Liver (tissue), 9 donors: ENCODE measurements around the gene EPB41L1. TPM values are rescaled to one million over a fixed set of nuclear protein-coding genes. Genes with fewer than 3 reads are reported as not detected.

Experiments
- DNase-seq: peaks from one replicate; pipeline ENCODE4 v3.0.0-alpha.2; 2017; ENCODE audit warnings: low spot score
- H3K27ac ChIP-seq, 2 donors: one replicate each; pipeline ENCODE4 v1.7.0; 2013; ENCODE audit warnings: inconsistent platforms in 2 of 2, low read length in 2 of 2, control low read depth in 1 of 2, low read depth in 1 of 2, mild to moderate bottlenecking in 1 of 2
- H3K27me3 ChIP-seq, 4 donors: one replicate each; pipeline versions ENCODE4 v1.6.1 to v1.7.0; 2013; ENCODE audit warnings: low read length in 3 of 4, inconsistent platforms in 1 of 4, mild to moderate bottlenecking in 1 of 4, moderate library complexity in 1 of 4; ENCODE audit not compliant: control insufficient read depth in 4 of 4, insufficient read depth in 4 of 4
- H3K36me3 ChIP-seq, 4 donors: one replicate each; pipeline versions ENCODE4 v1.6.1 to v1.7.0; 2013; ENCODE audit warnings: low read length in 3 of 4, mild to moderate bottlenecking in 3 of 4, low read depth in 1 of 4, moderate library complexity in 1 of 4; ENCODE audit not compliant: control insufficient read depth in 4 of 4, insufficient read depth in 3 of 4
- H3K4me1 ChIP-seq, 4 donors: one replicate each; pipeline versions ENCODE4 v1.6.1 to v1.7.0; 2013; ENCODE audit warnings: low read length in 3 of 4, mild to moderate bottlenecking in 3 of 4, moderate library complexity in 1 of 4; ENCODE audit not compliant: control insufficient read depth in 4 of 4, insufficient read depth in 4 of 4
- H3K4me3 ChIP-seq, 3 donors: one replicate each; pipeline versions ENCODE4 v1.6.1 to v1.7.0; 2013; ENCODE audit warnings: low read length in 3 of 3, control low read depth in 1 of 3, low read depth in 1 of 3, mild to moderate bottlenecking in 1 of 3
- H3K9ac ChIP-seq, 2 donors: one replicate each; pipeline ENCODE4 v1.7.0; 2013; ENCODE audit warnings: low read length in 2 of 2, mild to moderate bottlenecking in 2 of 2, moderate library complexity in 2 of 2, control low read depth in 1 of 2, low read depth in 1 of 2
- H3K9me3 ChIP-seq, 4 donors: one replicate each; pipeline versions ENCODE4 v1.6.1 to v1.7.0; 2013; ENCODE audit warnings: low read length in 3 of 4; ENCODE audit not compliant: control insufficient read depth in 4 of 4
- EGR1 ChIP-seq, 2 donors: IDR thresholded peaks; 2 replicates each; pipeline ENCODE4 v1.6.1; 2016 to 2018; ENCODE audit warnings: antibody characterized with exemption in 2 of 2, low read depth in 2 of 2
- FOXA1 ChIP-seq: IDR thresholded peaks from 2 replicates; pipeline ENCODE4 v1.6.1; 2016; ENCODE audit warnings: antibody characterized with exemption
- FOXA2 ChIP-seq: IDR thresholded peaks from 2 replicates; pipeline ENCODE4 v1.6.1; 2016; ENCODE audit warnings: antibody characterized with exemption
- GABPA ChIP-seq, 2 donors: IDR thresholded peaks in 1 of 2; conservative IDR thresholded peaks in 1 of 2; 2 replicates each; pipeline ENCODE4 v1.6.1; 2016; ENCODE audit warnings: antibody characterized with exemption in 2 of 2, mild to moderate bottlenecking in 1 of 2, moderate library complexity in 1 of 2
- JUND ChIP-seq, 2 donors: IDR thresholded peaks; 2 replicates each; pipeline ENCODE4 v1.6.1; 2016; ENCODE audit warnings: antibody characterized with exemption in 2 of 2
- RAD21 ChIP-seq, 2 donors: IDR thresholded peaks; 2 replicates each; pipeline ENCODE4 v1.6.1; 2016; ENCODE audit warnings: antibody characterized with exemption in 2 of 2, mild to moderate bottlenecking in 2 of 2
- RXRA ChIP-seq, 2 donors: IDR thresholded peaks; 2 replicates each; pipeline ENCODE4 v1.6.1; 2017 to 2018; ENCODE audit warnings: antibody characterized with exemption in 2 of 2, mild to moderate bottlenecking in 1 of 2
- SP1 ChIP-seq: IDR thresholded peaks from 2 replicates; pipeline ENCODE4 v1.6.1; 2018; ENCODE audit warnings: antibody characterized with exemption, mild to moderate bottlenecking
- TAF1 ChIP-seq: conservative IDR thresholded peaks from 2 replicates; pipeline ENCODE4 v1.6.1; 2016; ENCODE audit warnings: antibody characterized with exemption, mild to moderate bottlenecking
- YY1 ChIP-seq: IDR thresholded peaks from 2 replicates; pipeline ENCODE4 v1.6.1; 2016; ENCODE audit warnings: antibody characterized with exemption, mild to moderate bottlenecking
- WGBS: extraction: QIAGEN DNeasy Blood & Tissue Kit; methylation state at CpG from one replicate; pipeline ENCODE4 v1.1.7; 2013; 5-methylcytosine and 5-hydroxymethylcytosine counted together
- polyA plus RNA-seq, 2 donors: library from polyadenylated mRNA; stranded (reverse) in 1 of 2; unstranded in 1 of 2; fragments of 200-250 nt in 1 of 2; fragments of >200 nt in 1 of 2; fragmentation: Nextera tagmentation in 1 of 2; extraction: Ambion mirVana in 1 of 2; gene quantifications; one replicate each; pipeline versions ENCODE4 v1.2.1 to v1.2.3, GENCODE V29; 2013 to 2015
- total RNA-seq, 2 donors: library from RNA; depleted of rRNA; stranded (reverse); fragments of >200 nt; gene quantifications; one replicate each; pipeline ENCODE4 v1.2.3, GENCODE V29; 2014
- TF ChIP-seq, protein P1 (sequence below): IDR thresholded peaks from 2 replicates; pipeline ENCODE4 v1.6.1; 2016; ENCODE audit warnings: antibody characterized with exemption
- TF ChIP-seq, protein P2 (sequence below): IDR thresholded peaks from 2 replicates; pipeline ENCODE4 v1.6.1; 2016; ENCODE audit warnings: antibody characterized with exemption, mild to moderate bottlenecking
- TF ChIP-seq, protein P3 (sequence below): IDR thresholded peaks from 2 replicates; pipeline ENCODE4 v1.6.1; 2016; ENCODE audit warnings: antibody characterized with exemption
- TF ChIP-seq, protein P4 (sequence below): IDR thresholded peaks from 2 replicates; pipeline ENCODE4 v1.6.1; 2016; ENCODE audit warnings: antibody characterized with exemption
- TF ChIP-seq, protein P5 (sequence below): fragments of 150-350 bp; IDR thresholded peaks from 2 replicates; pipeline ENCODE4 v1.5.1; 2017; ENCODE audit warnings: improper control_type of control experiment, low read depth, low read length; ENCODE audit not compliant: missing input control
- donor health status: healthy.
- donor health status: healthy.
- donor health status: healthy.
- donor health status: healthy.
- donor health status: healthy.

Gene EPB41L1
- total and polyA plus RNA-seq, 4 donors = 2.4 to 11.9 (median 4.3) TPM

DNA sequence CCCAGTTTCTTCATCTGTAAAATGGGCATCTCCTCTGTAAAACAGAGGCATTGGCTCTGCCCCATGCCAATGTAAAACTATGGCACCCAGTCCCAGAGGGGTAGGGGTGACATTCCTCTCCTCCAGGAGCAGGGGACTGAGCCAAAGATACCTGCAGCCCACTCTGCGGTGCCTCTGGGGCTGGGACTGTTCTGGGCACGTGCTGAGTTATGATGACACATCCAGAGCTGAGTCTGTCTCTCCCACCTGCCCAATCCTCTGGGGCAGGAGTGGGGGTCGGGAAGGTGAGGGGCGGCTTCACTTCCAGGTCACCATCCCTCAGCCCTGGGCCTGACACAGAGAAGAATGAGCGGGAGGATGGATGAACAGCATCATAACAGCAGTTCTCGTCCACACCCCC lies 111.6 kb downstream of the EPB41L1 start:
- H3K27ac ChIP-seq = no peak overlapping the region
- no peak overlapping the region for H3K4me3 ChIP-seq
- H3K27me3 ChIP-seq = no peaks in the 10 kb centered on the region
- H3K9me3 ChIP-seq = no peaks in the 10 kb centered on the region
- no peaks in the 10 kb centered on the region for H3K4me1 ChIP-seq
- 87% methylated on average over 6 of the region's 6 CpGs for WGBS
- no peak for DNase-seq
- H3K9ac ChIP-seq = no peak overlapping the region
- no peaks in the 10 kb centered on the region for H3K36me3 ChIP-seq
- TF ChIP-seq RXRA (IDR thresholded peaks at IDR 0.05) (no peak), RAD21 (IDR thresholded peaks at IDR 0.05) (no peak), FOXA1 (no peak), SP1 (no peak), TAF1 (no peak), JUND (IDR thresholded peaks at IDR 0.05) (no peak), YY1 (no peak), EGR1 (IDR thresholded peaks at IDR 0.05; ENCODE audit: low read depth in 2 of 2) (no peak), GABPA (IDR thresholded peaks at IDR 0.05 in 1 of 2, conservative IDR thresholded peaks at IDR 0.05 in 1 of 2) (no peak), FOXA2 (no peak)
- TF ChIP-seq, protein P1, sequence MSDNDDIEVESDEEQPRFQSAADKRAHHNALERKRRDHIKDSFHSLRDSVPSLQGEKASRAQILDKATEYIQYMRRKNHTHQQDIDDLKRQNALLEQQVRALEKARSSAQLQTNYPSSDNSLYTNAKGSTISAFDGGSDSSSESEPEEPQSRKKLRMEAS = no peak
- TF ChIP-seq, protein P2, sequence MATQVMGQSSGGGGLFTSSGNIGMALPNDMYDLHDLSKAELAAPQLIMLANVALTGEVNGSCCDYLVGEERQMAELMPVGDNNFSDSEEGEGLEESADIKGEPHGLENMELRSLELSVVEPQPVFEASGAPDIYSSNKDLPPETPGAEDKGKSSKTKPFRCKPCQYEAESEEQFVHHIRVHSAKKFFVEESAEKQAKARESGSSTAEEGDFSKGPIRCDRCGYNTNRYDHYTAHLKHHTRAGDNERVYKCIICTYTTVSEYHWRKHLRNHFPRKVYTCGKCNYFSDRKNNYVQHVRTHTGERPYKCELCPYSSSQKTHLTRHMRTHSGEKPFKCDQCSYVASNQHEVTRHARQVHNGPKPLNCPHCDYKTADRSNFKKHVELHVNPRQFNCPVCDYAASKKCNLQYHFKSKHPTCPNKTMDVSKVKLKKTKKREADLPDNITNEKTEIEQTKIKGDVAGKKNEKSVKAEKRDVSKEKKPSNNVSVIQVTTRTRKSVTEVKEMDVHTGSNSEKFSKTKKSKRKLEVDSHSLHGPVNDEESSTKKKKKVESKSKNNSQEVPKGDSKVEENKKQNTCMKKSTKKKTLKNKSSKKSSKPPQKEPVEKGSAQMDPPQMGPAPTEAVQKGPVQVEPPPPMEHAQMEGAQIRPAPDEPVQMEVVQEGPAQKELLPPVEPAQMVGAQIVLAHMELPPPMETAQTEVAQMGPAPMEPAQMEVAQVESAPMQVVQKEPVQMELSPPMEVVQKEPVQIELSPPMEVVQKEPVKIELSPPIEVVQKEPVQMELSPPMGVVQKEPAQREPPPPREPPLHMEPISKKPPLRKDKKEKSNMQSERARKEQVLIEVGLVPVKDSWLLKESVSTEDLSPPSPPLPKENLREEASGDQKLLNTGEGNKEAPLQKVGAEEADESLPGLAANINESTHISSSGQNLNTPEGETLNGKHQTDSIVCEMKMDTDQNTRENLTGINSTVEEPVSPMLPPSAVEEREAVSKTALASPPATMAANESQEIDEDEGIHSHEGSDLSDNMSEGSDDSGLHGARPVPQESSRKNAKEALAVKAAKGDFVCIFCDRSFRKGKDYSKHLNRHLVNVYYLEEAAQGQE = no peak
- TF ChIP-seq, protein P3, sequence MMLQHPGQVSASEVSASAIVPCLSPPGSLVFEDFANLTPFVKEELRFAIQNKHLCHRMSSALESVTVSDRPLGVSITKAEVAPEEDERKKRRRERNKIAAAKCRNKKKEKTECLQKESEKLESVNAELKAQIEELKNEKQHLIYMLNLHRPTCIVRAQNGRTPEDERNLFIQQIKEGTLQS = no peak
- TF ChIP-seq, protein P4, sequence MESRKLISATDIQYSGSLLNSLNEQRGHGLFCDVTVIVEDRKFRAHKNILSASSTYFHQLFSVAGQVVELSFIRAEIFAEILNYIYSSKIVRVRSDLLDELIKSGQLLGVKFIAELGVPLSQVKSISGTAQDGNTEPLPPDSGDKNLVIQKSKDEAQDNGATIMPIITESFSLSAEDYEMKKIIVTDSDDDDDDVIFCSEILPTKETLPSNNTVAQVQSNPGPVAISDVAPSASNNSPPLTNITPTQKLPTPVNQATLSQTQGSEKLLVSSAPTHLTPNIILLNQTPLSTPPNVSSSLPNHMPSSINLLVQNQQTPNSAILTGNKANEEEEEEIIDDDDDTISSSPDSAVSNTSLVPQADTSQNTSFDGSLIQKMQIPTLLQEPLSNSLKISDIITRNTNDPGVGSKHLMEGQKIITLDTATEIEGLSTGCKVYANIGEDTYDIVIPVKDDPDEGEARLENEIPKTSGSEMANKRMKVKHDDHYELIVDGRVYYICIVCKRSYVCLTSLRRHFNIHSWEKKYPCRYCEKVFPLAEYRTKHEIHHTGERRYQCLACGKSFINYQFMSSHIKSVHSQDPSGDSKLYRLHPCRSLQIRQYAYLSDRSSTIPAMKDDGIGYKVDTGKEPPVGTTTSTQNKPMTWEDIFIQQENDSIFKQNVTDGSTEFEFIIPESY = no peak
- TF ChIP-seq, protein P5, sequence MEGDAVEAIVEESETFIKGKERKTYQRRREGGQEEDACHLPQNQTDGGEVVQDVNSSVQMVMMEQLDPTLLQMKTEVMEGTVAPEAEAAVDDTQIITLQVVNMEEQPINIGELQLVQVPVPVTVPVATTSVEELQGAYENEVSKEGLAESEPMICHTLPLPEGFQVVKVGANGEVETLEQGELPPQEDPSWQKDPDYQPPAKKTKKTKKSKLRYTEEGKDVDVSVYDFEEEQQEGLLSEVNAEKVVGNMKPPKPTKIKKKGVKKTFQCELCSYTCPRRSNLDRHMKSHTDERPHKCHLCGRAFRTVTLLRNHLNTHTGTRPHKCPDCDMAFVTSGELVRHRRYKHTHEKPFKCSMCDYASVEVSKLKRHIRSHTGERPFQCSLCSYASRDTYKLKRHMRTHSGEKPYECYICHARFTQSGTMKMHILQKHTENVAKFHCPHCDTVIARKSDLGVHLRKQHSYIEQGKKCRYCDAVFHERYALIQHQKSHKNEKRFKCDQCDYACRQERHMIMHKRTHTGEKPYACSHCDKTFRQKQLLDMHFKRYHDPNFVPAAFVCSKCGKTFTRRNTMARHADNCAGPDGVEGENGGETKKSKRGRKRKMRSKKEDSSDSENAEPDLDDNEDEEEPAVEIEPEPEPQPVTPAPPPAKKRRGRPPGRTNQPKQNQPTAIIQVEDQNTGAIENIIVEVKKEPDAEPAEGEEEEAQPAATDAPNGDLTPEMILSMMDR = no peak
